Osteocyte (in vitro differentiated cells): Measurements from ENCODE around the gene GINS2. TPM values are rescaled to one million over a fixed set of nuclear protein-coding genes. Genes with fewer than 3 reads are reported as not detected.

ENCODE experiments used
- DNase-seq: peaks from one replicate; pipeline ENCODE4 v3.0.0; 2021; ENCODE audit warnings: mixed read lengths; ENCODE audit not compliant: unreplicated experiment; ENCODE audit errors: extremely low spot score
- H3K27ac Mint-ChIP-seq: one replicate; pipeline ENCODE4 v1.8.0; 2021; ENCODE audit warnings: mild to moderate bottlenecking, mixed read lengths; ENCODE audit not compliant: unreplicated experiment
- H3K27me3 Mint-ChIP-seq: one replicate; pipeline ENCODE4 v1.8.0; 2021; ENCODE audit warnings: mixed read lengths; ENCODE audit not compliant: unreplicated experiment
- H3K36me3 Mint-ChIP-seq: one replicate; pipeline ENCODE4 v1.8.0; 2021; ENCODE audit warnings: mixed read lengths; ENCODE audit not compliant: unreplicated experiment
- H3K4me1 Mint-ChIP-seq: one replicate; pipeline ENCODE4 v1.8.0; 2021; ENCODE audit warnings: mixed read lengths; ENCODE audit not compliant: unreplicated experiment
- H3K4me3 Mint-ChIP-seq: one replicate; pipeline ENCODE4 v1.8.0; 2021; ENCODE audit warnings: mild to moderate bottlenecking, moderate library complexity, mixed read lengths; ENCODE audit not compliant: unreplicated experiment
- H3K9me3 Mint-ChIP-seq: one replicate; pipeline ENCODE4 v1.8.0; 2021; ENCODE audit warnings: mixed read lengths; ENCODE audit not compliant: unreplicated experiment
- total RNA-seq: library from RNA; stranded (reverse); gene quantifications from 2 replicates; pipeline ENCODE4 v1.2.1, GENCODE V29; 2021
- TF ChIP-seq, protein P1 (sequence below): fragments of 200-600 bp; sonication (generic); IDR thresholded peaks from 2 replicates; pipeline ENCODE4 v1.5.0; 2021; ENCODE audit warnings: antibody characterized with exemption, mild to moderate bottlenecking, moderate library complexity

GINS2 gene
- total RNA-seq, 1 donor from 2014 or later: 5.7 TPM

DNA sequence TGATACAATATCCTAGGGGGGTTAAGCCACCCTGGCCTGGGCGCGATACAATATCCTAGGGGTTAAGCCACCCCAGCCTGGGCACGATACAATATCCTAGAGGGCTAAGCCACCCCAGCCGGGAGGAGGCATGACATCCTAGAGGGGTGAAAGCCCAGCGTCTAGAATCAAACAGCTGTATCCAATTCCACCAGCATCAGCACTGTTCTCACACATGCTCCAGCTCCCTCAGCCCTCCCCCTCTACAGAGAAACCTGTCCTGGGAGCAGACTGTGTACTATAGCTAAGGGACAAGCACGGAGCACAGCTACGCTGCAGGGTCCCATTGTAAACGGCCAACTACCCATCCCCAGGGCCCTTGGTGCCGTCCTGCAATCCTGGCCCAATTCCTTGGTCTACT lies 6.2 kb downstream of the GINS2 start:
- Mint-ChIP-seq H3K9me3 (no peaks in the 10 kb centered on the region), H3K4me1 (peaks cover 5% of the 10 kb centered on the region), H3K36me3 (peaks cover 4% of the 10 kb centered on the region), H3K4me3 (no peak overlapping the region), H3K27ac (no peak overlapping the region), H3K27me3 (no peaks in the 10 kb centered on the region)
- no peak for DNase-seq
- TF ChIP-seq, protein P1, sequence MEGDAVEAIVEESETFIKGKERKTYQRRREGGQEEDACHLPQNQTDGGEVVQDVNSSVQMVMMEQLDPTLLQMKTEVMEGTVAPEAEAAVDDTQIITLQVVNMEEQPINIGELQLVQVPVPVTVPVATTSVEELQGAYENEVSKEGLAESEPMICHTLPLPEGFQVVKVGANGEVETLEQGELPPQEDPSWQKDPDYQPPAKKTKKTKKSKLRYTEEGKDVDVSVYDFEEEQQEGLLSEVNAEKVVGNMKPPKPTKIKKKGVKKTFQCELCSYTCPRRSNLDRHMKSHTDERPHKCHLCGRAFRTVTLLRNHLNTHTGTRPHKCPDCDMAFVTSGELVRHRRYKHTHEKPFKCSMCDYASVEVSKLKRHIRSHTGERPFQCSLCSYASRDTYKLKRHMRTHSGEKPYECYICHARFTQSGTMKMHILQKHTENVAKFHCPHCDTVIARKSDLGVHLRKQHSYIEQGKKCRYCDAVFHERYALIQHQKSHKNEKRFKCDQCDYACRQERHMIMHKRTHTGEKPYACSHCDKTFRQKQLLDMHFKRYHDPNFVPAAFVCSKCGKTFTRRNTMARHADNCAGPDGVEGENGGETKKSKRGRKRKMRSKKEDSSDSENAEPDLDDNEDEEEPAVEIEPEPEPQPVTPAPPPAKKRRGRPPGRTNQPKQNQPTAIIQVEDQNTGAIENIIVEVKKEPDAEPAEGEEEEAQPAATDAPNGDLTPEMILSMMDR: no peak

DNA sequence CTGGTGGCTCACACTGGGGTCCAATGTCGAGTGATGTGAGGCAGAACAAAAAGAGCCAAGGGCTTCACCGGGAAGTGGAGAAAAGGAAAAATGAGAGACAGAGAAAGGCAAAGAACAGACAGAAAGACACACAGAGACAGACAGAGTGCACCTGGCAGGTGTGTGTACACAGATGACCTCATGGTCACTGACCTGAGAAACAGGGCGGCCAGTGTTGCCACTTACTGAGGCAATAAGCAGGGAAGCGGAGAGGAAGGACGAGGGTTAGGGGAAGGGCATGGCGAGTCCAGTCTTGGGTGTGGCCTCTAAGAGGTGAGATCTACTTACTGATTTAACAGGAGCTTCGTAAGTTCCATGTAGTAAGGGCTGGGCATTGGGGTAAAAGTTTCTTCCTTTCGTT lies 7.5 kb downstream of the GINS2 start:
- Mint-ChIP-seq H3K4me1 (no peaks in the 10 kb centered on the region), H3K36me3 (peaks cover 4% of the 10 kb centered on the region), H3K4me3 (no peak overlapping the region), H3K27ac (no peak overlapping the region), H3K27me3 (no peaks in the 10 kb centered on the region), H3K9me3 (no peaks in the 10 kb centered on the region)
- no peak for DNase-seq
- TF ChIP-seq, protein P1: no peak

DNA sequence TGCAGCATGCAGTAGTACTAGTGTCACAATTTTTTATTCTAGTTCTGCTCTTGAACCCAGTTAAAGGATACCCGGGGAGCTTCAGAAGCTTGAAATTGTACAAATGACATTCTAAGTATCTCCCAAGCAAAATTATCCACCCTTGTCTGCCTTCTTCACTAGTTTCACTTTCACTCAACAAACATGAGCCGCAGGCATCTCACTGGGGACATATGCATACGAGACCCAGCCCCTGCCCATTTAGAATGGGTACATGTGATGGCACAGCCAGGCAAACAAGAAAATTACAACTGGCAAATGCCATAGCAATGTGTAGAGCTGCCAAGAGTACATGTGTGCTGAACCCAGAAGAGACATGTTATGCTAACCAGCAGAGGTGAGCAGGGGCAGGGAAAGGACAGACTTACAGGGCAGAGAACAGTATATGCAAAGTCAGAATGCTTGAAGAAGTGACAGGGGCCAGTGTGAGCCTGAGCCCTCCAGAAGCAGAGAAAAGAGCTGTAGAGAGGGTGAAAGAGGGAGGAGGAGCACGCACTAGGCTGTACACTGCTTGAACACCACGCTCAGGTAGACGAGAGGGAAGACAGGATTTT lies 8.3 kb downstream of the GINS2 start:
- TF ChIP-seq, protein P1: no peak
- DNase-seq: no peak
- H3K27me3 Mint-ChIP-seq: no peaks in the 10 kb centered on the region
- H3K4me3 Mint-ChIP-seq: no peak overlapping the region
- no peaks in the 10 kb centered on the region for H3K9me3 Mint-ChIP-seq
- peaks cover 9% of the 10 kb centered on the region for H3K36me3 Mint-ChIP-seq
- H3K27ac Mint-ChIP-seq: peak overlapping the region; percentile 19
- H3K4me1 Mint-ChIP-seq: no peaks in the 10 kb centered on the region

DNA sequence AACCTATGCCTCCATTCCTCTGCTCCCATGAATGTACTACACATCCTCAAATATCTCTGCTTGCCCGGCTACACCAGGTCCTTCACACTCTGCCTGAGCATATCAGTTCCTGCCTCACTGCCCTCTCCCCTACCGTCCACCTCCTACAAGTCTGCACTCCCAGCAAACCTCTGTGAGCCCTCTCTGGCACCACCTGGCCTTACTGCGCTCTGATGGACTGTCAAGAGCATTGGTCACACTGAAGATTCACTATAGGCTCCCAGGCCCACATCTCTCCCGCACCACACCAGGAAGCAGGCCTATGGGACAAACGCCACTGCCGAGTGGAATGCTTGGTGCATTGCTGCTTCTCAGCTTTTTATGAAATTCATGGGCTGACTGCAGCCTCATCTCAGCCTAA lies 8.9 kb downstream of the GINS2 start:
- TF ChIP-seq, protein P1: no peak
- H3K27ac Mint-ChIP-seq: no peak overlapping the region
- H3K9me3 Mint-ChIP-seq: no peaks in the 10 kb centered on the region
- no peak overlapping the region for H3K4me3 Mint-ChIP-seq
- peaks cover 13% of the 10 kb centered on the region for H3K36me3 Mint-ChIP-seq
- no peaks in the 10 kb centered on the region for H3K4me1 Mint-ChIP-seq
- no peaks in the 10 kb centered on the region for H3K27me3 Mint-ChIP-seq
- DNase-seq: no peak

DNA sequence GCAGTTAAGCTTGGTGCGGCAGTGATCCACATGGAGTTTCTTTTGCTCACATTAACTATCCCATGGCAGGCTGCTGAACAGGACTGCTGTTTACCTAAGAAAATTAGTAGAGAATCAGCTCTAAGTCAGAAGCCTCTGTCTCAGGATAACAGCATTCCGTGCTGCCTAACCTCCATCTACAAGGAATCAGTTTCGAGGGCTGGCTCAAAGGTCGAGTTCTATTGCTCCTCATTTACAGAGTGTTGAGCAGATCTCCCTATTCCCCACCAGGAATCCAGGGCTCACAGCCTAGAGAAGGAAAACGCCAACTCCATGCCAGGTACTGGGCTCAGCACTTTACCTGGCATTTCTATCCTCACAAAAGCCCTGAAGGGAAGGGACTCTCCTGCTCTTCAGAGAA lies 9.9 kb downstream of the GINS2 start:
- Mint-ChIP-seq H3K27ac (no peak overlapping the region), H3K27me3 (no peaks in the 10 kb centered on the region), H3K4me3 (no peak overlapping the region), H3K36me3 (peaks cover 22% of the 10 kb centered on the region), H3K4me1 (no peaks in the 10 kb centered on the region), H3K9me3 (no peaks in the 10 kb centered on the region)
- no peak for DNase-seq
- TF ChIP-seq, protein P1: no peak
